ENCODE measurements around the gene KRTAP5-1.

The KRTAP5-1 gene

DNA sequence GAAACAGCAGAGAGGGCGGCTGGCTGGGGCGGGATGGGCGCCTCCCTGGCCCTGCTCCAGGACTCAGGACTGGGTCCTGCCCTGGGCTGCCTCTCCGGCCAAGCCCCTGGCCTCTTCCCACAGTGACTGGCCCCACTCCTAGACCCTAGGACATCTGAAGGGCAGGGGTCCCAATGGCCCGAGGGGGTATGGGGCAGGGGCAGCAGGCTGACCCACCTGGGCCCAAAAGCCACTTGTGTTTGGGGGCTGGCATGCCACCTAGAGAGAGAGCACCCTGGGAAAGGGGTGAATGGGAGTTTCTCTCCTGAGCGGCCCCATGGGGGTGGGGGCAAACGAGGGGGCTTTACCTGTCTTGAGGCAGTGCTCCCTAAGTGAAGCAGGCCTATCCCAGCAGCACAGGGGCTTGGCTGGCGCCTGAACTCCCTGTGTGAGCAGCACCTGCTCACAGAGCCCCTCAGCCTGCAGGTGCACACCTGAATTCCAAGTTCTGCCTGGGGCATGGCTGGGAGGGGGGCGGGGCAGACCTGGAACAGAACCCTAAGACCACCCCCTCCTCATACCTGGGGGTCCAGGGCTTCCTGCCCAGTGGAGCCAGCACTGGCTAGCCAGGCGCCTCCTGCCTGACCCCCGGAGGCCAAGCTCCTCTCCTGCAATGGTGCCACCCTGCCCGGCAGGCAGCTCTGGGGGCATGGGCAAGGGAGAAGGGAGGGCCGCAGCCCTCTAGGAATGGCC, 29.9 kb downstream of the KRTAP5-1 start:
- TF ChIP-seq, protein P1, sequence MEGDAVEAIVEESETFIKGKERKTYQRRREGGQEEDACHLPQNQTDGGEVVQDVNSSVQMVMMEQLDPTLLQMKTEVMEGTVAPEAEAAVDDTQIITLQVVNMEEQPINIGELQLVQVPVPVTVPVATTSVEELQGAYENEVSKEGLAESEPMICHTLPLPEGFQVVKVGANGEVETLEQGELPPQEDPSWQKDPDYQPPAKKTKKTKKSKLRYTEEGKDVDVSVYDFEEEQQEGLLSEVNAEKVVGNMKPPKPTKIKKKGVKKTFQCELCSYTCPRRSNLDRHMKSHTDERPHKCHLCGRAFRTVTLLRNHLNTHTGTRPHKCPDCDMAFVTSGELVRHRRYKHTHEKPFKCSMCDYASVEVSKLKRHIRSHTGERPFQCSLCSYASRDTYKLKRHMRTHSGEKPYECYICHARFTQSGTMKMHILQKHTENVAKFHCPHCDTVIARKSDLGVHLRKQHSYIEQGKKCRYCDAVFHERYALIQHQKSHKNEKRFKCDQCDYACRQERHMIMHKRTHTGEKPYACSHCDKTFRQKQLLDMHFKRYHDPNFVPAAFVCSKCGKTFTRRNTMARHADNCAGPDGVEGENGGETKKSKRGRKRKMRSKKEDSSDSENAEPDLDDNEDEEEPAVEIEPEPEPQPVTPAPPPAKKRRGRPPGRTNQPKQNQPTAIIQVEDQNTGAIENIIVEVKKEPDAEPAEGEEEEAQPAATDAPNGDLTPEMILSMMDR (IDR thresholded peaks at IDR 0.05; ENCODE audit: low read depth, low read length) = no peak
- DNase-seq (ENCODE audit: extremely low read depth, low read depth) = no peak

DNA sequence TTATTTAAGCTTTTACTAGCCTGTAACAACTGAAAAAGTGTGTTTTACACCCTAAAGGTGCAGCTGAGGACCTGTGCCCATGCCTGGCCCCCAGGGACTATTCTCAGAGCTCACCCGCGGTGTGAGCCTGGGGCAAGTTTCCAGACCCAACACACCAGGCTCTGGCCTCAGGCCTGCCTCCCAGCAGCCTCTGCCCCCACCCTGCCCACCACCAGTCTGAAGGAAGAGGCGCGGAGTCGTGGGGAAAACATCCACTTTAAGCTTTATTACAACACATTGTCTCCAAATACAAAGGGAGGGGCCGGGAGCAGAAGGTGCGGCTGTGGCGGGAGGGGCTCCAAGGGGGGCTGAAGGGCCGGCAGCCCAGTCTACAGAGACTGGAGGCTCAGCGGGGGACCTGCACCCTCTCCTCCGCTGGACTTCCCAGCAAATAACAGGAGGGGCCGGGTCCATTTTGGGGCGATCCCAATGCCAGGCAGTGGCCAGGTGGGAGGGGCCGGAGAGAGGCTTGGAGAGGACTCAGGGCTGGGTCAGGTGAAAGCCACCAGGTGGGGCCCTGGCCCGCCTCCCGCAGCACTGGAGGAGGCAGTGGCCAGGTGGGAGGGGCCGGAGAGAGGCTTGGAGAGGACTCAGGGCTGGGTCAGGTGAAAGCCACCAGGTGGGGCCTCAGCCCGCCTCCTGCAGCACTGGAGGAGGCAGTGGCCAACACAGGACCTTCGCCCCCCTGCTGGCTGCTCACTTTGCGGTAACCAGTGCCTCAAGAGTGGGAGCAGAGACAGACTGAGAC, 31.1 kb downstream of the KRTAP5-1 start:
- DNase-seq (ENCODE audit: extremely low read depth, low read depth) = no peak
- TF ChIP-seq, protein P1 (IDR thresholded peaks at IDR 0.05; ENCODE audit: low read depth, low read length) = no peak

DNA sequence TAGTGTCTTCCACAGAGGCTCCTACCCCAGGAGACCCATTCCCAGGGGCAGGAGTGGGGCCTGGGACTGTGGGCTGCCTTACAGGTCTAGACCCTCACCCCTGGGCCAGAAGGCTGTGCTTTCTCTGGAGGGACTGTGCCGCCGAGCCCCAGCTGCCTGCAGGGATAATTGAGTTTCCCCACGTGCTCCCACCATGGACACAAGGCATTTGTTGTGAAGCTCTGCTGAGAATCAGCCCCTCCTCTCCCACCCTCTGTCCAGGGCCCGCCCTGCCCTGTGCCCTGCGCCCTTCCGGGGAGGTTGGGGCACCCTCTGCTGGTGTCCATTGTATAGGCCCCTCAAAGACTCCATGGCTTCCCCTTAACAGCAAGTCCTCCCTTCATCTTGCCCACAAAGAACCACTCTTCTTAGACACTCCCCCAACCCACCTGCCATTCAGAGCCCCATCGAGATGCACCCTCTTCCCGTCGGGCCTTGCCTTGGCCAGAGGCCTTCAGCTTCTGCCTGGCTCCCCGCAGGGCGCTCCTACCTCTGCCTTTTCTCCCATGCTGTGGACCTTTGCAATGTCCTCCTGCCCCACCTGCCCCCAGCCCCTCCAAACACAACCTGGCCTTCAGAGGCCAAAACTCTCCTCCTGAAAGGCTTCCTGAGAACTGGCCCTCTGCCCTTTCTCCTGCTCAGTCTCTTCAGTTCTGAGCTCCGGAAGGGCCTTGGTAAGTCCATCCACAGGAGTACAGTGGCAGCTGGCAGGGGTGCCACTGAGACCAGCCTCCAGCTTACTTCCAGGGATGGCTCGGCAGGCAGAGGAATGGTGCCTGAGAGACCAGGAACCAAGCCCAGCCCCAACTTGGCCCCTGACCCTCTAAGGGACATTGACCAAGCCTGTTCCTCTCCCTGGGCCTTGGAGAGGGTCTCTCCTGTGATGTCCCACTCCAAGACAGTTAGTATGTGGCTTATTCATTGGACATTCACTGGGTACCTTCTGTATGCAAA, 35.4 kb downstream of the KRTAP5-1 start:
- no peak for DNase-seq (ENCODE audit: extremely low read depth, low read depth)
- TF ChIP-seq, protein P1 (IDR thresholded peaks at IDR 0.05; ENCODE audit: low read depth, low read length) = no peak

DNA sequence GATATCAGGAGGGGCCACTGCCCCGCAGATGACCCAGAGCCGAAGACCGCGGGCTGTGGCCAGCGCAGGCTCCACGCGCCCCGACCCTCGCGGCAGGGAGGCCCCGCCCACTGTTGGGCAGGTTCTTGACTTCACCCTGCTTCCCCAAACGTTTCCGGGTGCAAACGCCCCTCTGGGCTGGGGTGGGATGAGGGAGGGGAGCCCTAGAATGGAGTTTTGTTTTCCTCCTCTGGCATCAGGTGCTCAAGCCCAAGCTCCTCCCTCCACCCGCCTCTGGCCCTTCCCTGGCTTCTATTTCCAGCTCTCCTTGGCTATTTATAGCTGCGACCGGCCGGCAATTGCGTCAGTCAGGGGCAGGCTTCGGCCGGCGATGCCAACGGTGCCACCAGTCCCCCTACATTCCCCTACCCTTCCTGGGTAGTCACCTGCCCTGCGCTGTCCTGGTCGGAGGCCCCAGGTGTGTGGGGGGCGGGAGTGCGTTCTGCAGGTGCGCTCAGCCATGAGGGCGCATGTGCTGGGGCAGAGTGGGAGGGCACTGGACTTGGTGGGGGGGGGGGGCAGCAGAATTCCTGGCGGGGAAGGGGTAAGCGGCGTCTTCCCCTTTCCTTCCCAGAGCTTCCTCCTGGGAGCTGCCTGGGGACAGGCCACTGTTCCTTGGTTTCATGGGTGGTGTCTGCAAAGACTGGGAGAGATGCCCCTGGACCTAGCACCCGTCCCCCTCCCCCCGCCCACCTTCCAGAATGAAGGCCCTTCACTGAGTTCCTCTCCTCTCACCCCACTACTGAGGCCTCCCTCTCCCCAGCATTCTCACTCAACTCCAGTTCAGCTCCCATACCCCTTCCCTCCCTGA, 36.6 kb downstream of the KRTAP5-1 start:
- TF ChIP-seq, protein P1 (IDR thresholded peaks at IDR 0.05; ENCODE audit: low read depth, low read length) = no peak
- no peak for DNase-seq (ENCODE audit: extremely low read depth, low read depth)

DNA sequence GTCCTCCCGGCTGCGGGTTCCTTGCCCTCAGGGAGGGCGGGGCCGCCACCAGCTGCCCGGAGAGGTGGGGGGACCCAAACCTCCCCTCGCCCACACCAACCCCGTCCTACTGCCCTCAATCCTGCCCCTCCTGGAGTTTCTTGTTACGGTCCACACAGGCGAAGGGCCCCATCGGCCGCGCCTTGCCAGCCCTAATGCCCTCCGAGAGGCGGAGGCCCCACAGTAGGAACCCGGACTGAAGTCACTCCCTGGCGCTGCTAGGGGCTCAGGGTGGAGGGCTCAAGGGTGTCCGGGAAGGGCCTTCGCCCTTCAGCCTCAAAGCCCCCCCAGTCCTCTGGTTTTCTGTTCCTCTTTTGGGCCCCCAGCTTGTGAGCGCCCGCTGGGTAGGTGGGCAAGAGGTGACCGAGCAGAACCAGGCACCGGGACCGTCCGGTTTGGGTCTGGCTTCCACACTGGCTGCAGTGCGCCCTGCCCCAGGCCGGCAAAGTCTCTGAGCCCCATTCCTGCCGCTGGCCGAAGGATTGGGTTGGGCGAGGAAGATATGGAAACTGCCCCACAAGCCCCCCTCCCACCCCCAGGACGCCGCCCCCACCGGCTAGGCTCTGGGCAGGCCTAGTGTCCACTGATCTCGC, 37.5 kb downstream of the KRTAP5-1 start:
- TF ChIP-seq, protein P1 (IDR thresholded peaks at IDR 0.05; ENCODE audit: low read depth, low read length) = no peak
- DNase-seq (ENCODE audit: extremely low read depth, low read depth) = no peak
